Putamen (tissue), 1 donor: ENCODE measurements around the gene ARHGAP18.
"Not testable (repeated sequence)": the region's sequence is repeated elsewhere in the genome, so short reads cannot be mapped to it uniquely, and the experiment has no call there.

ENCODE experiments used
- DNase-seq: peaks from one replicate; pipeline ENCODE4 v3.0.0-alpha.2; 2016; ENCODE audit warnings: low spot score

Gene ARHGAP18

GRCh38 chr6:129583866-129584265 lies 126.1 kb downstream of the ARHGAP18 start:
- peak; percentile 17 for DNase-seq

- DNase-seq = no peak
Measured at GRCh38 chr6:129578315-129578714, 131.7 kb downstream of the ARHGAP18 start.

GRCh38 chr6:129577691-129578090 lies 132.3 kb downstream of the ARHGAP18 start:
- DNase-seq = no peak

- no peak for DNase-seq
Measured at GRCh38 chr6:129576456-129576855, 133.5 kb downstream of the ARHGAP18 start.

GRCh38 chr6:129575378-129576118 lies 134.4 kb downstream of the ARHGAP18 start:
- DNase-seq = peak; percentile 12

- not testable (repeated sequence) for DNase-seq
Measured at GRCh38 chr6:129574605-129575004, 135.4 kb downstream of the ARHGAP18 start.

- not testable (repeated sequence) for DNase-seq
Measured at GRCh38 chr6:129570929-129571328, 139.0 kb downstream of the ARHGAP18 start.

- no peak for DNase-seq
Measured at GRCh38 chr6:129568015-129568414, 142.0 kb downstream of the ARHGAP18 start.

- DNase-seq = no peak
Measured at GRCh38 chr6:129567374-129567773, 142.6 kb downstream of the ARHGAP18 start.

GRCh38 chr6:129565811-129566210 lies 144.2 kb downstream of the ARHGAP18 start:
- no peak for DNase-seq

GRCh38 chr6:129565366-129565765 lies 144.6 kb downstream of the ARHGAP18 start:
- DNase-seq = no peak

GRCh38 chr6:129558248-129558647 lies 151.7 kb downstream of the ARHGAP18 start:
- DNase-seq = no peak

- no peak for DNase-seq
Measured at GRCh38 chr6:129555206-129555832, 154.7 kb downstream of the ARHGAP18 start.

GRCh38 chr6:129552413-129552812 lies 157.6 kb downstream of the ARHGAP18 start:
- no peak for DNase-seq

- DNase-seq = no peak
Measured at GRCh38 chr6:129551486-129551885, 158.5 kb downstream of the ARHGAP18 start.

- no peak for DNase-seq
Measured at GRCh38 chr6:129546702-129547101, 163.3 kb downstream of the ARHGAP18 start.

GRCh38 chr6:129544892-129545612 lies 164.9 kb downstream of the ARHGAP18 start:
- no peak for DNase-seq

- no peak for DNase-seq
Measured at GRCh38 chr6:129543981-129544380, 166.0 kb downstream of the ARHGAP18 start.

- no peak for DNase-seq
Measured at GRCh38 chr6:129542705-129543104, 167.3 kb downstream of the ARHGAP18 start.

- DNase-seq = no peak
Measured at GRCh38 chr6:129539032-129539431, 170.9 kb downstream of the ARHGAP18 start.

- no peak for DNase-seq
Measured at GRCh38 chr6:129536271-129536670, 173.7 kb downstream of the ARHGAP18 start.

GRCh38 chr6:129534926-129535325 lies 175.1 kb downstream of the ARHGAP18 start:
- no peak for DNase-seq
